Renal cortical epithelial cell (primary cell): Measurements from ENCODE around the gene PDILT. TPM values are rescaled to one million over a fixed set of nuclear protein-coding genes. Genes with fewer than 3 reads are reported as not detected.
"Not testable (repeated sequence)": the region's sequence is repeated elsewhere in the genome, so short reads cannot be mapped to it uniquely, and the experiment has no call there.

Source experiments
- DNase-seq: peaks from one replicate; pipeline ENCODE4 v3.0.0-alpha.2; 2011; ENCODE audit warnings: low read depth
- total RNA-seq: library from RNA; depleted of rRNA; stranded (reverse); fragments of >200 nt; gene quantifications from 2 replicates; pipeline ENCODE4 v1.2.3, GENCODE V29; 2014

The PDILT gene
- total RNA-seq, 1 donor from 2014 or later: not detected

DNA sequence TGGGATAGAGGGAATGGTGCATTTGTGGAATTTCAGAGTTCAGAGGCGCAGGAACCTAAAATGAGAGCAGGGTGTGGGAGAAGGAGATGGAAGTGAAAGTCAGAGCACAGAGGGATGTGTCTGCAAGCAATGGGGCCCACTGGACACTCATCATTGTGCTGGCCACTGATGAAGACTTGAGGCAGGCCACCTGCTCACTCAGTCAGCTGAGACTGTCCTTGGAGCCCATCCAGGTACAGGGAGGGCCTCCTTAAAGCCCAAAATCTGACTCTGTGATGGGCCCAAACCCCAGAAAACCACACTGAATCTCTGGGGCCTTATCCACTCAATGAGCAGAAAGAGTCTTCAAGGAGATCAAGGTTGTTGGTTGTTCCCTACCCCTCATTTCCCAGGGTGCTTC is 82.9 kb downstream of the PDILT start:
- DNase-seq: no peak

DNA sequence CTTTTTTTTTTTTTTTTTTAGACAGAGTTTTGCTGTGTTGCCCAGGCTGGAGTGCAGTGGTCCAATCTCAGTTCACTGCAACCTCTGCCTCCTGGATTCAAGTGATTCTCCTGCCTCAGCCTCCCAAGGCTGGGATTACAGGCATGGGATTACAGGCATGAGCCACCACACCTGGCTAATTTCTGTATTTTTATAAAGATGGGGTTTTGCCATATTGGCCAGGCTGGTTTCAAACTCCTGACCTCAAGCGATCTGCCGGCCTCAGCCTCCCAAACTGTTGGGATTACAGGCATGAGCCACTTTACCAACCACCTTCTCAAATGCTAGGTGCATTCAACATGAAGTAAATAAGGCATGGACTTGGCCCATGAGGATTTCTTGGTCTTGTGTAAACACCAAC is 83.5 kb downstream of the PDILT start:
- DNase-seq: not testable (repeated sequence)

DNA sequence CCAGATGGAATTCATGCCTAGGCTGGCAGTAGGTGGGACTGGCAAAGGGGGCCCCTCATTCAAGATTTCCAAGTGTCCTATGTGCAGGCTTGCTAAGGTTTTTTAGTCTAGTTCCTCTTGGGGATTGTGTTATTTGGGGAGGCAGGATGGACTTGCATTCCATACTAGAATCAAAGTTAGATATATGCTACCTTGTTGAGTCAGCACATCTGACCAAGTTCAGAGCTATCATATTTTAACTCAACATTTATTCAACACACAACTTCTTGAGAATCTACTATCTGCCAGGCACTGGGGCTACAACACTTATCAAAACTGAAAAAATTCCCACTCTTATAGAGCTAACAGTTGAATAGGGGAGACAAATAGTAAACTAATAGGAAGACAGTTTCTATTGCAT is 83.9 kb downstream of the PDILT start:
- DNase-seq: no peak

DNA sequence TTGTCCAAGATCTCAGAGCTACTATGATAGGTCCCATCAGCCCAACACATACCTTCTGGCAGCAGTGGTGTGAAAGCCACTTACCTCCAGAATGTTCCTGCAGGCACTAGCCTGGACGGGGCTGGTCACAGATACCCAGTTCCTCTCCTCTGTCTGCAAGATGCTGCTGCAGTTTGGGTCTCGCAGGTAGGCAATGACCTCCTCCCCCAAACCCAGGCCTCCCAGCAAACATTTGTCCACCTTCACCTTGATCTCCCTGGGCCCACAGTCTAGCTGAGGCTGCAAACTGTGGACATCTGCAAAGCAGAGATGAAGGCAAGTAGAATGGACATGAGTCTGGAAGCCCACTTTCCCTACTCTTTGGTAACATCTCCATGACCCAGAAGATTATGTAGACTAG is 84.4 kb downstream of the PDILT start:
- no peak for DNase-seq

DNA sequence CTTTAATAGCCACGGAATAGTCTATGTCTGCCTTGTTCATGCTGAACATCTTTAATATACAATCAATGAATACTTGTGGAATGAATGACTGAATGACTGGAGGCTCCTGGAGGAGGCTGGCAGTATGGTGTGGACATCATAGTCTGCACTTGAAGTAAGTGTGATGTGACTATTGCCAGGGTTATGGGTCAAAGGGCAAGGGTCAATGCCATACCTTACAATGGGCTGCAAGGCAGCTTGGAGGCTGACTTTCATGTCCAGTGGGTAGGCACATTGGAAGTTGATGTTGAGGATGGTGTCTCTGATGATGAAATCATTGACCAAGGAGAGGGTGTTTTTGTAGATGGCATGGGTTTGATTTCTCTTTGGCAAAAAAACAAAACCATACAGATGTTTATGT is 85.1 kb downstream of the PDILT start:
- DNase-seq: no peak

DNA sequence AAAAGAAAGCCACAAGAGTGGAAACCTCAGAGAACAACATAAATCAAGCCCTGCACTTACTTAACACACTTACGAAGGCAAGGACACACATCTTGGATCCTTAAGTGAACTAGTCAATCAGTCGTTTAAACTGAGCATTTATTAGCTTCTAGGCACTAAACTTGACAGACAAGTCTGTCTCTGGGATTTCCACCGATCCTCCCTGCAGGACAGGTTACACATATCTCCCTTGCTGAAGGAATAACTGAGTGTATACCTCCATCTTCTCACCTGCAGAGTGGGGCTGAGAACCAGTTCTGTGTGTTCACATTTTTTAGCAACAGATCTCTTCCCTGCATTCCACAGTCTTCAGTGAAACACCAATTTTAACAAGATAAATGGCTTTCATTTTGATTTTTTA is 86.1 kb downstream of the PDILT start:
- DNase-seq: no peak

DNA sequence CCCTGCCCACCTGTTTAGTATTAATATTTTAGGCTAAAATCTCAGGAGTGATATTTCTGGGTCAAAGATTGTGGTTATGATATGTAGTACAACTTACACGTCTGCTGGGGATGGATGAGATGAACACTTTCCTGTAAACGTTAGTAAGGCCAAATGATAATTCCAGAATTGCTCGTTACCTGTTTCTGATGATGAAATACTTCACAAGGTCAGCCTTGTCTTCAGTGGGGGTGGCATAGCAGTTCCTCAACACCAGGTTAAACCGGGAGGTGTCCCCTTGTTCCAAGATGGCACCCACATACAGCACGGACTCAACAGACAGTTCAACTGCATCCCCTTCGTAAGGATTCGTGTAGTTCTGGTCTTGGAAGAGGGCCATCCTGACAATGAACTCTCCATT is 86.5 kb downstream of the PDILT start:
- no peak for DNase-seq

DNA sequence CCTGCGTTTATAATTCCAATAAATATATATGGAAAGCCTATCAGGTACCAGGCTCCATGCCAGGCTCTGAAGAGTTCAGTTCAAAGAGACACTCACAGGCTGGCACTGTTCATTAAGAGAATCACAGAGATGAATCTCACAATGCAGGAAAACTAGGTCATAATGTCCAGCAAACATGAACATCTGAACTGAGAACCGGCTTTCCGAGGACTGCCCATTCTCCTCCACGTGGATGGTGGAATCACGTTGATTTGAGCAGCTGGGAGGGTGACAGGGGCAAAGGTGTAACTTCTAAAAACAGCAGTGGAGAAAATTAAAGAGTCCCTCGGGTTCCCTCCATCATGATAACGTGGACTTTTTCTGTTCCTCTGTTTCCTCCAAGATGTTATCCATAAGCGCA is 87.4 kb downstream of the PDILT start:
- no peak for DNase-seq

DNA sequence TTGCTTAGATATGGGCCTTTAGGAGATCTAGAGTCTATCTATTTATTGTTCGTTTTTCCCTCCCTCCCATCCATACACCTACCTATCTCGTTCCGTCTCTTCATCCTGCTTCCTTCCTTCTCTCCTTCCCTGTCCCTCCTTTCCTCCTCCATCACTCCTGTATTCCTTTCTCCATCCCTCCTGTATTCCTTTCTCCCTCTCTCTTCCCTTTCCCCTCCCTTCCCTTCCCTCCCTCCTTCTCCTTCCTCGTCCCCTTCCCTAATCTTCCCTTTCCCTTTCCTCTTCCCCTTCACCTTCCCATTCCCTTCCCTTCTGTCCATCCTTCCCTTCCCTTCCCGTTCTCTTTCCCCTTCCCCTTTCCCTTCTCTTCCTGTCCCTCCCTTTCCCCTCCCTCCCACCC is 87.8 kb downstream of the PDILT start:
- no peak for DNase-seq

DNA sequence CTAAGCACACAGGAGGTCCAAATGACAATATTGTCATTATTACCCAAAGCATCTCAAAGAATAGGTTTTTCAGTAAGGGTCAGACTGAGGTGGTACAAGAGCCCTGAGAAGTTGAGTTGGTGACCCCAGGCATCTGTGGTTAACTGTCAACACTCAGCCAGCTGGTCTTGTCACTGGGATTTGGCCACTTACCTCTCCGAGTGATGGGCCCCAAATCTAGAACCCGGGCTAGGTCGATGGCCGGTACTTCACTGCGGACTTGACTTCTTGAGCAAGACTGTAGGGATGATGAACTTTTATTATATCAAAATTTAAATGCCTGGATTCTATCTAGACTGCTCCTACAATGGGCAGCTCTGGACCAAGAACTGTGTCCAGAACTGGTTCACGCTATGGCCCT is 88.8 kb downstream of the PDILT start:
- no peak for DNase-seq

DNA sequence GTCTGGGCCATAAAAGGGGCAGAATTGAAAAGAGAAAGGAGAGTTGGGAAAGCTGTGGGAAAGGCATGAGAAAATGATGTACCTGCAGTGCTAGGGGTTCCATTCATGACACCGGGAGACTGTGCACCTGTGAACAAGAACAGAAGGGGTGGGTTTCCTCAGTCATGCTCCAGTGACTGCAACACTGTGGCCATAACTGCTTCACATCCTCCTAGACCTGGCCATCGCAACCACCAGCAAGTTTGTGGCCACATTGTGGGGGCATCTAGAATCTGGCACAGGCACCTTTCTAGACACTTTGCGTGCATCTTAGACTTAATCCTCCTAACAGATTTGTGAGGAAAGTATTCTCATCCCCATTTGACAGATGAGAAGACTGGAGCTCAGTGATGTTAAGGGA is 90.0 kb downstream of the PDILT start:
- no peak for DNase-seq

DNA sequence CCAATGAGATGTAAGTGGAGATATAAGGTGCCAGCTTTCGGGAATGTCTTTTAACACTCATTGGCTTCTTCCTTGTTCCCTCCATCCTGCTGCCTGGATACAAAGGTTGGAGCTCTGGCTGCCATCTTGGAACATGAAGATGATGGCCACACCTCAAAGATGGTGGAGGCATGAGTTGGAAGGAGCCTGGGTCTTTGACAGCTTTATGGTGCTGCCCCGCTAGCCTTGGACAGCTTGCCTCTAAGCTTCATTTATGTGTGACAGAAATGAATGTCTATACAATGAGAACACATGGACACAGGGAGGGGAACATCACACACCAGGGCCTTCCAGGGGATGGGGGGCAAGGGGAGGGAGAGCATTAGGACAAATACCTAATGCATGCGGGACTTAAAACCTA is 90.8 kb downstream of the PDILT start:
- no peak for DNase-seq

DNA sequence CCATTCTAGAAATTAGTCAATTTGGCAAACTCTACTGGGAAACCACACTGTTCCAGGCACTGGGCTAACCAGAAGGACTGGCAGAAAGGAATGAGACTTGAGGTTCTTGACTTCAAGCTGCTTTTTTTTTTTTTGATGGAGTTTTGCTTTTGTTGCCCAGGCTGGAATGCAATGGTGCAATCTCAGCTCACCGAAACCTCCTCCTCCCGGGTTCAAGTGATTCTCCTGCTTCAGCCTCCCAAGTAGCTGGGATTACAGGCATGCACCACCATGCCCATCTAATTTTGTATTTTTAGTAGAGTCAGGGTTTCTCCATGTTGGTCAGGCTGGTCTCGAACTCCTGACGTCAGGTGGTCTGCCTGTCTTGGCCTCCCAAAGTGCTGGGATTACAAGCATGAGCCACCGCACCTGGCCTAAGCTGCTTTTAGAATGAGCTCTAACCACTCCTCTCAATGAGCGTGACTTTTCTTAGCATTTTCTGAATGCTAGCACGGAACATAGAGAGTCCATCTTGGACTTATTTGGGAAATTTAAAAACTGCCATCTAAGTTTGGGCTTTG is 91.9 kb downstream of the PDILT start:
- not testable (repeated sequence) for DNase-seq

DNA sequence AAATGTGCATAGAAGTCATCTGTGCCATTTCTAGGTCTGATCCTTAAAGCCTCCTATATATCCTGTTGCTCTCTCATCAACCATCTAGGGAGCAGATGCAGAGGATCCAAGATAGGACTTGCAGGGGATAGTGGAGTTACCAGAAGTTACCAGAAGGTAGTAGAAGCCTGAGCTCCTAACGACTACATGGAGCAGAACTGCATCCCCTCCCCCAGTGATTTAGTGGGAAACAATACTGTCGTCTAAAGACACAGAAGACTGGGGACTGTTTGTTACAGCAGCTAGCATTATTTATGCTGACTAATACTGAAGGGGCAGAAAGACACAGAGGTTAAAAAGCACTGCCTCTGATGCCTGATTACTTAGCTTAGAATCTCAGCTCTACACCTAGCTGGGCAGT is 93.0 kb downstream of the PDILT start:
- no peak for DNase-seq

DNA sequence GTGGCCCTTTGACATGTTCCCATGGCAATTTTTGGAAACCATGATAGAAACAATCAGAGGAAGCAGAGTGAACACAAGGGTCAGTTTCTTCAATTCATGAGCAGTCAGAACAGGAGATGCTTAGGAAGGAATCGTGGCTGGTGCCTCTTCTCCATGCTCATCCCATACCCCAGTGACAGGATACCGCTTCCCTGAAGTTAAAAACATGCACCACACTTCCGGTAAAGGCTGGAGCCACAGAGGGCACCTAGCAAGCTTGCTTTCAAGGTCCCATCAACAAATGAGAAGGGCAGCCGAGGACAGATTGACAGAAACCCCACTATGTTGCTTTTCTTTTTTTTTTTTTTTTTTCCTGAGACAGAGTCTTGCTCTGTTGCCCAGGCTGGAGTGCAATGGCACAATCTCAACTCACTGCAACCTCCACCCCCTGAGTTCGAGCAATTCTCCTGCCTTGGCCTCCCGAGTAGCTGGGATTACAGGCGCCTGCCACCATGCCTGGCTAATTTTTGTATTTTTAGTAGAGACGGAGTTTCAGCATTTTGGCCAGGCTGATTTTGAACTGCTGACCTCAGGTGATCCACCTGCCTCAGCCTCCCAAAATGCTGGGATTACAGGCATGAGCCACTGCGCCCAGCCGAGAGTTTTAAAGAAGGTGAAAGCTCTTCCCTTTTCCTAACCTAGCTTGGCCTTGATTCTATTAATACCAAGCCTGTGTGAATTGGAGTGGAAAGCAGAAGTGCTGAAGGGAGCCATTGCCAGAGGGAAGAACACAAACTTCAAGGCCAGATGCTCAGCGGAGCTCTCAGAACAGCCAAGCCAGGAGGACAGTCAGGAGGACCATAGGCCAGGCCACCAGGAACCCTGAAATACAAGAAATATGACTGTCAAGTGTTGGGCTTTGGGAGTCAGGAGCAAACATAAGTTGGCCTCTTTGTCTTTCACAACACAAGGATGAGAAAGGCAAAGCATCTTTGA is 93.8 kb downstream of the PDILT start:
- DNase-seq: no peak

DNA sequence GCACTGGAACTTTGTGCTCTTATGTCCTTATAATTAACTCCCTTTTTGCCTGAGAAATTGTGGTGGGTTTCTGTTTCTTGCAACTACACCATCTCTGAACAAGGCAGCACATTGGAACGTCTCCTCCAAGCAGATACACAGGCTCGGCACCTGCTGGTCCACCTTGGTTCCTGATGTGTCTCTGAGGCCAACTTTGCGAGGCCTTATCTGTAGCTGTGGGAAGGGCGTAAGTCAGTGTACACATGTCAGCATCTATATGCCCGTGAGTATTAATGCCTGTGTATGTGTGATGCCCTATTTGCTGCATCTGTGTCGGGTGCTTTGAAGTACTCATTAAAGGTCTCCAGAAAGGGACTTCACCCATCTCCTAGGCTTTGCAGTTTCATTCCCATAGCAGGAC is 94.8 kb downstream of the PDILT start:
- DNase-seq: no peak

Other genes starting within 250 kb of the PDILT start
- not detected in 2 replicates for gene GP2, start 77.2 kb downstream of the PDILT start, total RNA-seq
- not detected in 2 replicates for gene UMOD, start 52.0 kb downstream of the PDILT start, total RNA-seq
- 6.4 and 6.7 TPM in 2 replicates for gene ACSM5, start 4.8 kb upstream of the PDILT start, total RNA-seq
- gene ACSM2A, start 46.8 kb upstream of the PDILT start, total RNA-seq: 21.7 TPM in 1 of 2 replicates, not detected in the other
- gene ACSM2B, start 171.6 kb upstream of the PDILT start, total RNA-seq: 14.2 TPM in 1 of 2 replicates, not detected in the other